GM23338 (cell line): Measurements from ENCODE around the gene GAD1. TPM values are rescaled to one million over a fixed set of nuclear protein-coding genes. Genes with fewer than 3 reads are reported as not detected.

Experiments
- ATAC-seq: fragments of 200-7000 bp; cut with Tn5 transposase; 3 replicates; pipeline ENCODE4 v1.9.1; 2020
- DNase-seq: peaks from one replicate; pipeline ENCODE4 v3.0.0-alpha.2; 2015; ENCODE audit warnings: low spot score
- H2AFZ ChIP-seq: fragments of 200-600 bp; sonication (generic); 2 replicates; pipeline ENCODE4 v1.8.0; 2016; ENCODE audit warnings: antibody characterized with exemption, mild to moderate bottlenecking, moderate library complexity
- H3F3A ChIP-seq: fragments of 200-600 bp; sonication (generic); replicated peaks from 2 replicates; pipeline ENCODE4 v1.8.0; 2017; ENCODE audit warnings: antibody characterized with exemption, mixed run types, low read depth
- H3K27ac ChIP-seq: fragments of 200-600 bp; sonication (generic); 2 replicates; pipeline ENCODE4 v1.6.1; 2016; ENCODE audit warnings: low read depth
- H3K27me3 ChIP-seq: fragments of 200-600 bp; sonication (generic); 2 replicates; pipeline ENCODE4 v1.8.0; 2016; ENCODE audit warnings: mild to moderate bottlenecking, mixed run types, moderate library complexity; ENCODE audit not compliant: insufficient read depth
- H3K36me3 ChIP-seq: fragments of 200-600 bp; sonication (generic); 2 replicates; pipeline ENCODE4 v1.8.0; 2016; ENCODE audit warnings: mild to moderate bottlenecking; ENCODE audit not compliant: insufficient read depth
- H3K4me1 ChIP-seq: fragments of 200-600 bp; sonication (generic); 2 replicates; pipeline ENCODE4 v1.8.0; 2016; ENCODE audit warnings: mild to moderate bottlenecking, moderate library complexity; ENCODE audit not compliant: insufficient read depth
- H3K4me2 ChIP-seq: fragments of 200-600 bp; sonication (generic); 2 replicates; pipeline ENCODE4 v1.7.1; 2017; ENCODE audit warnings: mixed run types
- H3K4me3 ChIP-seq: fragments of 200-600 bp; sonication (generic); 2 replicates; pipeline ENCODE4 v1.6.1; 2016; ENCODE audit warnings: mixed run types
- H3K79me2 ChIP-seq: fragments of 200-600 bp; sonication (generic); replicated peaks from 2 replicates; pipeline ENCODE4 v1.8.0; 2017; ENCODE audit warnings: mild to moderate bottlenecking; ENCODE audit not compliant: insufficient read depth
- H3K9me2 ChIP-seq: fragments of 200-600 bp; sonication (generic); 2 replicates; pipeline ENCODE4 v1.8.0; 2017; ENCODE audit not compliant: insufficient read depth
- H4K20me1 ChIP-seq: fragments of 200-600 bp; sonication (generic); replicated peaks from 2 replicates; pipeline ENCODE4 v1.8.0; 2017; ENCODE audit warnings: mild to moderate bottlenecking; ENCODE audit not compliant: insufficient read depth
- H3K27ac Mint-ChIP-seq: 2 replicates; pipeline ENCODE4 v1.8.0; 2020; ENCODE audit warnings: inconsistent platforms, mild to moderate bottlenecking, moderate library complexity, mixed read lengths
- H3K27me3 Mint-ChIP-seq: 3 replicates; pipeline ENCODE4 v1.8.0; 2022; ENCODE audit warnings: low read depth, mild to moderate bottlenecking, moderate library complexity, mixed read lengths, inconsistent platforms; ENCODE audit not compliant: insufficient read depth, poor library complexity
- H3K36me3 Mint-ChIP-seq: 3 replicates; pipeline ENCODE4 v1.8.0; 2021; ENCODE audit warnings: low read depth, mild to moderate bottlenecking, inconsistent platforms, moderate library complexity, mixed read lengths
- H3K4me1 Mint-ChIP-seq: 3 replicates; pipeline ENCODE4 v1.8.0; 2020; ENCODE audit warnings: mild to moderate bottlenecking, inconsistent platforms, mixed read lengths
- H3K4me3 Mint-ChIP-seq: 3 replicates; pipeline ENCODE4 v1.8.0; 2021; ENCODE audit warnings: moderate library complexity, mild to moderate bottlenecking, inconsistent platforms, mixed read lengths
- H3K9me3 Mint-ChIP-seq: 3 replicates; pipeline ENCODE4 v1.8.0; 2020; ENCODE audit warnings: moderate library complexity, mild to moderate bottlenecking, inconsistent platforms, mixed read lengths
- CREB1 ChIP-seq: fragments of 250-450 bp; sonication (Bioruptor Pico); IDR thresholded peaks from 2 replicates; pipeline ENCODE4 v1.5.0; 2020; ENCODE audit warnings: low read depth, mild to moderate bottlenecking, moderate library complexity
- CTCF ChIP-seq, 2 experiments: fragments of 200-600 bp in 1 of 2; sonication (generic) in 1 of 2; conservative IDR thresholded peaks; 2 replicates each; pipeline versions ENCODE4 v1.5.1 to v1.6.1; 2016 to 2017; ENCODE audit warnings: antibody characterized with exemption in 2 of 2, low read depth in 2 of 2, mild to moderate bottlenecking in 2 of 2, moderate library complexity in 1 of 2
- ETS1 ChIP-seq: IDR thresholded peaks from 2 replicates; pipeline ENCODE4 v1.6.1; 2016; ENCODE audit warnings: antibody characterized with exemption
- EZH2 ChIP-seq: fragments of 200-600 bp; sonication (generic); IDR thresholded peaks from one replicate; pipeline ENCODE4 v1.8.0; 2017; ENCODE audit warnings: antibody characterized with exemption, mild to moderate bottlenecking, low read depth; ENCODE audit not compliant: unreplicated experiment
- EZH2phosphoT487 ChIP-seq: fragments of 200-600 bp; sonication (generic); IDR thresholded peaks from one replicate; pipeline ENCODE4 v1.8.1; 2018; ENCODE audit warnings: antibody characterized with exemption; ENCODE audit not compliant: unreplicated experiment
- JUNB ChIP-seq: IDR thresholded peaks from one replicate; pipeline ENCODE4 v1.6.1; 2016; ENCODE audit warnings: antibody characterized with exemption; ENCODE audit not compliant: unreplicated experiment
- NANOG ChIP-seq: IDR thresholded peaks from 2 replicates; pipeline ENCODE4 v1.6.1; 2016; ENCODE audit warnings: antibody characterized with exemption, borderline replicate concordance
- POLR2AphosphoS5 ChIP-seq: IDR thresholded peaks from 2 replicates; pipeline ENCODE4 v1.6.1; 2016; ENCODE audit warnings: antibody characterized with exemption, low read depth
- REST ChIP-seq: IDR thresholded peaks from one replicate; pipeline ENCODE4 v1.6.1; 2018; ENCODE audit warnings: antibody characterized with exemption; ENCODE audit not compliant: unreplicated experiment
- STAT1 ChIP-seq: IDR thresholded peaks from one replicate; pipeline ENCODE4 v1.6.1; 2016; ENCODE audit warnings: antibody characterized with exemption; ENCODE audit not compliant: unreplicated experiment
- ZNF114 ChIP-seq: fragments of 250-450 bp; sonication (Bioruptor Pico); IDR thresholded peaks from 2 replicates; pipeline ENCODE4 v1.5.0; 2020; ENCODE audit warnings: mild to moderate bottlenecking, moderate library complexity
- ZNF331 ChIP-seq: fragments of 250-450 bp; sonication (Bioruptor Pico); IDR thresholded peaks from 2 replicates; pipeline ENCODE4 v1.5.0; 2020; ENCODE audit warnings: low read depth, mild to moderate bottlenecking, moderate library complexity
- ZNF462 ChIP-seq: fragments of 250-450 bp; sonication (Bioruptor Pico); IDR thresholded peaks from 2 replicates; pipeline ENCODE4 v1.5.0; 2020; ENCODE audit warnings: mild to moderate bottlenecking, moderate library complexity
- polyA plus RNA-seq: library from polyadenylated mRNA; unstranded; fragments of >200 nt; fragmentation: Nextera tagmentation; extraction: Ambion mirVana; gene quantifications from 2 replicates; pipeline ENCODE4 v1.2.1, GENCODE V29; 2016
- total RNA-seq: library from RNA; depleted of rRNA; stranded (reverse); fragments of >200 nt; shearing (Covaris generic); gene quantifications from 2 replicates; pipeline ENCODE4 v1.2.3, GENCODE V29; 2014

The GAD1 gene
- total and polyA plus RNA-seq, 2 experiments from 2014 or later: 0.17 to 0.34 TPM

- H3K4me1 ChIP-seq: no peaks in the 10 kb centered on the region
- H3K27ac ChIP-seq: no peak overlapping the region
- H3K27ac Mint-ChIP-seq: no peak overlapping the region
- H3K36me3 Mint-ChIP-seq: no peaks in the 10 kb centered on the region
- no peak overlapping the region for H3K4me2 ChIP-seq
- H3K27me3 Mint-ChIP-seq: peaks cover 2% of the 10 kb centered on the region
- no peak for ATAC-seq
- H3K36me3 ChIP-seq: no peaks in the 10 kb centered on the region
- no peaks in the 10 kb centered on the region; the same call in 1 of the 2 replicates for H3K9me2 ChIP-seq
- H3K4me1 Mint-ChIP-seq: no peaks in the 10 kb centered on the region
- no peaks in the 10 kb centered on the region for H3K9me3 Mint-ChIP-seq
- H4K20me1 ChIP-seq: no peaks in the 10 kb centered on the region; the same call in 1 of the 2 replicates
- TF ChIP-seq ZNF331 (CRISPR knock-in tag): no peak
- TF ChIP-seq EZH2phosphoT487: no peak
- no peak for TF ChIP-seq CREB1
- TF ChIP-seq NANOG: no peak
- TF ChIP-seq ETS1: no peak
- no peak for TF ChIP-seq JUNB
- TF ChIP-seq CTCF (conservative IDR thresholded peaks at IDR 0.05; ENCODE audit: low read depth in 2 of 2): no peak
- no peak for TF ChIP-seq POLR2AphosphoS5
- TF ChIP-seq REST: no peak
- no peak for TF ChIP-seq ZNF114 (CRISPR knock-in tag)
- no peak for TF ChIP-seq ZNF462 (CRISPR knock-in tag)
- no peak for TF ChIP-seq STAT1
- no peak for TF ChIP-seq EZH2
- H3K27me3 ChIP-seq: no peaks in the 10 kb centered on the region
- no peak for DNase-seq
- no peak overlapping the region for H2AFZ ChIP-seq
- no peaks in the 10 kb centered on the region for H3K79me2 ChIP-seq
- H3F3A ChIP-seq: no peaks in the 10 kb centered on the region
- no peak overlapping the region for H3K4me3 Mint-ChIP-seq
- H3K4me3 ChIP-seq: no peak overlapping the region
Measured at GRCh38 chr2:170798996-170799395, 17.7 kb upstream of the GAD1 start.
